CD8-positive, alpha-beta memory T cell (primary cell): ENCODE data around the gene GNB1L. TPM values are rescaled to one million over a fixed set of nuclear protein-coding genes. Genes with fewer than 3 reads are reported as not detected.

ENCODE experiments used
- CTCF ChIA-PET: fragments of 350-600 bp; sonication (Branson Sonifier 250); formaldehyde crosslinking; loops from one replicate; lab custom pipeline; 2021; ENCODE audit warnings: antibody characterized with exemption; lab: Charles Lee
- POLR2A ChIA-PET: fragments of 350-600 bp; sonication (Branson Sonifier 250); formaldehyde crosslinking; loops from one replicate; lab custom pipeline; 2021; ENCODE audit warnings: antibody characterized with exemption; lab: Charles Lee
- DNase-seq, 5 donors: peaks; one replicate each; pipeline versions ENCODE4 v3.0.0 to v3.0.0-alpha.2; 2020 to 2022; ENCODE audit warnings: mixed read lengths in 1 of 5
- H3K27ac ChIP-seq: one replicate; pipeline ENCODE4 v1.7.0; 2013; ENCODE audit warnings: low read depth, mild to moderate bottlenecking, low read length, moderate library complexity
- H3K27me3 ChIP-seq: 2 replicates; pipeline ENCODE4 v1.7.0; 2013; ENCODE audit warnings: low read length, mild to moderate bottlenecking; ENCODE audit not compliant: insufficient read depth, poor library complexity, severe bottlenecking
- H3K36me3 ChIP-seq: 2 replicates; pipeline ENCODE4 v1.7.0; 2013; ENCODE audit warnings: mild to moderate bottlenecking, low read length, moderate library complexity; ENCODE audit not compliant: insufficient read depth
- H3K4me1 ChIP-seq: 2 replicates; pipeline ENCODE4 v1.7.0; 2013; ENCODE audit warnings: mild to moderate bottlenecking, low read length, moderate library complexity; ENCODE audit not compliant: insufficient read depth
- H3K4me3 ChIP-seq: 2 replicates; pipeline ENCODE4 v1.7.0; 2013; ENCODE audit warnings: mild to moderate bottlenecking, low read length
- H3K9me3 ChIP-seq: 2 replicates; pipeline ENCODE4 v1.7.0; 2013; ENCODE audit warnings: mild to moderate bottlenecking, low read length
- H3K27ac Mint-ChIP-seq, 8 donors: one replicate each; pipeline ENCODE4 v1.8.0; 2020 to 2021; ENCODE audit warnings: mixed read lengths in 8 of 8, mild to moderate bottlenecking in 6 of 8, inconsistent platforms in 3 of 8, moderate library complexity in 3 of 8
- H3K27me3 Mint-ChIP-seq, 2 donors: one replicate each; pipeline ENCODE4 v1.8.0; 2020 to 2021; ENCODE audit warnings: mixed read lengths in 2 of 2, mild to moderate bottlenecking in 1 of 2, moderate library complexity in 1 of 2
- H3K36me3 Mint-ChIP-seq, 3 donors: one replicate each; pipeline ENCODE4 v1.8.0; 2020 to 2021; ENCODE audit warnings: mixed read lengths in 3 of 3, inconsistent platforms in 1 of 3, mild to moderate bottlenecking in 1 of 3
- H3K4me1 Mint-ChIP-seq, 3 donors: one replicate each; pipeline ENCODE4 v1.8.0; 2020 to 2021; ENCODE audit warnings: mixed read lengths in 3 of 3, inconsistent platforms in 1 of 3, mild to moderate bottlenecking in 1 of 3
- H3K4me3 Mint-ChIP-seq, 7 donors: one replicate each; pipeline ENCODE4 v1.8.0; 2020 to 2021; ENCODE audit warnings: mixed read lengths in 7 of 7, mild to moderate bottlenecking in 6 of 7, moderate library complexity in 4 of 7, inconsistent platforms in 2 of 7
- H3K9me3 Mint-ChIP-seq, 5 donors: one replicate each; pipeline ENCODE4 v1.8.0; 2020 to 2022; ENCODE audit warnings: mixed read lengths in 5 of 5, mild to moderate bottlenecking in 3 of 5, moderate library complexity in 2 of 5, inconsistent platforms in 1 of 5
- polyA plus RNA-seq: library from polyadenylated mRNA; unstranded; fragments of 300-500 nt; fragmentation: Illumina TruSeq; gene quantifications from one replicate; pipeline ENCODE4 v1.2.3, GENCODE V29; 2021
- total RNA-seq, 2 experiments: library from RNA; stranded (reverse); gene quantifications; one replicate each; pipeline ENCODE4 v1.2.3, GENCODE V29; 2021

Gene GNB1L
- total and polyA plus RNA-seq, 3 experiments from 2014 or later: 14.2 to 17.9 (median 16.6) TPM

DNA sequence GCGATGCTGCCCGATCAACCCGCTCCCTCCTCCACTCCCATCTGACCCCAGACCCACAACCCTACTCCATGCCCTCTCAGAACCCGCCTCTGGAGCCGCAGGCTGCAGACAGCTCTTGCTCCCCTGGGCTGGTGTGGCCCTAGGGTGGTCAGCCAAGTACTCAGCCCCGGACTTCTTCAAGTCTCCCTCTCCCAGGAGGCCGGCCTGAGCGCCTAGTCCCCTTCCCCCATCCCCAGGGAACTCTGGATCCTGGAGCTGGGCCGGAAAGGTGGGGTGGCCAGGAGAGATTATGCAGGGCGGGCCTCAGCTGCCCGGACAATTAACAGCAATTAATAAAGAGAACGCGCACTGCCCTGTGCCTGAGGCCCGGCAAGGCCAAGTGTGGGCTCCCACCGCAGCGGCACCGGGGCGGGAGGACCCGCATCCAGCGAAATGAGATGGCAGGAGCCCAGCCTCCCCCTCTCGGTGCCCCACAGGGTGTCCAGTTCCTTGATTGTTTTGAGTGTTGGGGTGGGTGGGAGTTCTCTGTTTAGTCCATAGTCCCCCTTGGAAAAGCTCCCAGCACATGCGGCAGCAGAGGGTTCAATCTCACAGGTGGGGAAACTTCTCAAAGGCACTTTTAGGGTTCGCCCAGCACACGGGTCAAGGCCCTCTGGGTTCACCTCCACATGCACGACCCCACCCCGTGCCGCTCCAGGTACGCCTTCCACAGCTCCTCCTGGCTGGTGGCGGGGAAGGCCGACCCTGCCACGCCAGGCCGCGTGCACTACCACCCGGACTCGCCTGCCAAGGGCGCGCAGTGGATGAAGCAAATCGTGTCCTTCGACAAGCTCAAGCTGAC lies 91.0 kb downstream of the GNB1L start:
- H3K36me3 Mint-ChIP-seq: peaks cover 0 to 4% (median 0%) of the 10 kb centered on the region in 3 donors
- H3K9me3 Mint-ChIP-seq: peaks cover 0 to 3% (median 0%) of the 10 kb centered on the region in 5 donors
- H3K27ac Mint-ChIP-seq: no peak overlapping the region
- no peak for DNase-seq
- H3K27me3 Mint-ChIP-seq: peaks cover 52 to 65% of the 10 kb centered on the region in 2 donors
- POLR2A ChIA-PET: no interaction called here
- H3K4me3 Mint-ChIP-seq: no peak overlapping the region
- CTCF ChIA-PET: interaction anchor here (1.0 kb wide), 1 partner anchor 33 kb away, joined by 3 read pairs; no protein-coding TSS in a partner anchor
- H3K4me1 Mint-ChIP-seq: peaks cover 18 to 40% (median 25%) of the 10 kb centered on the region in 3 donors
- H3K27me3 ChIP-seq: peaks cover 49% of the 10 kb centered on the region
- H3K4me3 ChIP-seq: no peak overlapping the region
- no peaks in the 10 kb centered on the region for H3K36me3 ChIP-seq
- no peak overlapping the region for H3K27ac ChIP-seq
- H3K9me3 ChIP-seq: no peaks in the 10 kb centered on the region
- peaks cover 22% of the 10 kb centered on the region for H3K4me1 ChIP-seq

DNA sequence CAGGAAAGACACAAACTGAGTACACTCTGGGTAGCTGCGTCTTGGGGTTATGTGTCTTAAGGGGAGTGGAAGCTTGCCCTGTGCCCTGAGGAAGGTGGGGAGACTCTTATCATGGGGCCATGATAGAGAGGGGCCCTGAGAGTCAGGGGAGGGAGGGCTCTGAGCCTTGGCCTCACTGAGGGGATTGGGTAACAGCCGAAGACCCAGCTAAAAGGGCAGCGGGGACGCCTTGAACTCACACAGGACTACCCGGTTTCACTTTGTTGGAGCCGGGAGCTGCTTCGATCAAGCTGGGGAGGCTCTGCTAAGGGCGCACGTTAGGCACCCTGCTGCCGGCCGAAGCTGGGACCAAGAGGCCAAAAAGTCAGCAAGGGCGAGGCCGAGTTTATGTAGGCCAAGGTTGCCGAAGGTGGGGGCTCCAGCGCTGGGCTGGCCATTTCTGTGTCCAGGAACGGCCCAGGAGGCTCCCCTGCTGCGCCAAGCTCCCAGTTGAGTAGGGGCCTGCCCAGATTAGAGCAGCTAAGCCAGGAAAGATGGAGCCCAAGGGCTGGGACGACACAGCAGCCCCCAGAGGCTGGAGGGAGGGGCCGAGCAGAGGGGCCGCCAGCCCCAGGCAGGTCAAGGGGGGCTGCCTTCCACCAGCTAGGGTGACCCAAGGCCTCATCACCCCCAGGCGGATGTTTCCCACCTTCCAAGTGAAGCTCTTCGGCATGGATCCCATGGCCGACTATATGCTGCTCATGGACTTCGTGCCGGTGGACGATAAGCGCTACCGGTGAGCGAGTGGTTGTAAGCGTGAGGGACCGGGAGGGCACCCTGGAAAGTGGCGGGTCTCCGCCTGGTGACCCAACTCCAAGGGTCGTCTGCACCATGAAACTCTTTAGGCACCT lies 91.9 kb downstream of the GNB1L start:
- peaks cover 46% of the 10 kb centered on the region for H3K27me3 ChIP-seq
- no peak overlapping the region for H3K4me3 ChIP-seq
- peak overlapping the region in 1 of 7 donors; percentile 1 for H3K4me3 Mint-ChIP-seq

DNA sequence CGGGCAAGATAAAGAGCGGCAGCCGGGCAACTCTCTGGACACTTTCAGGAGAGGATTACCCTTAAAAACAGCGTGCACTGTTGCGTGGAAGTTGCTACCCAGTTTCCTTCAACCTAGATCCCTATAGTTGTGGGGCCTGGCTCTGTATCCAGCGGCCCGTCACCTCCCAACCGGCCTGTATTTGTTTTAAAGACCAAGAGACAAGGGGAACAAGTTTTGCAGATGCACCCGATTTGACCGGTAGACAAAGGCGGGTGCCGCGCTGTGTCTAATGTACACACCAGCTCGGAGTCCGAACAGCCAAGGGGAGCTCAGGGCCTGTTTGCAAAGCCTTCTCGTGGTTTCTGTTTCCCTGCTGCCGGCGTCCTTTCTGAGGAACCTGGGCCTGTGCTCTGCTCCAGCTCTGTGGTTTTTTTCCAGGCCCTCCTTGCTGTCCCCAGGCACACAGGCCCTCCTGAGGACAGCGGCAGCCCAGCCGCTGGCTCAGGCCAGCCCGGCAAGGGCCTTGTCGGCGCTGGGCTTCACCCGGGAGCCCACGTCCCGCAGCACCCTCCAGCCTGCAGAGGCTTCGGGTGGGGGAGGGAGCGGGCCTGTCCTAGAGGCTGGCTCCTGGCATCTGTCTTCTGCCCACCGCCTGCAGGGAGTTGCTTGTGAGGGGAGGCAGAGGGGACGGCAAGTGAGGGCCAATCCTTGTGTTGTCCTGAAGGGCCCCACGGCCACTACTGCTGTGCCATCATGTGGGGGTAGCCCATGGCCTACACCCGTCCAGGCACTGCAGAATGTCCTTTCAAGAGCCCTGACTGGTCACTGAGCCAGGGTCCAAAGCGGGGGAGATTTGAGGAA lies 92.7 kb downstream of the GNB1L start:
- ChIA-PET POLR2A (no interaction called here), CTCF (no interaction called here)
- H3K36me3 ChIP-seq: no peaks in the 10 kb centered on the region
- DNase-seq: no peak
- H3K4me1 ChIP-seq: peaks cover 20% of the 10 kb centered on the region
- H3K4me3 Mint-ChIP-seq: peak overlapping the region; percentile 16 to 76 (median 70)
- peaks cover 25 to 39% (median 27%) of the 10 kb centered on the region in 3 donors for H3K4me1 Mint-ChIP-seq
- H3K36me3 Mint-ChIP-seq: peaks cover 0 to 4% (median 0%) of the 10 kb centered on the region in 3 donors
- H3K4me3 ChIP-seq: no peak overlapping the region
- H3K27ac ChIP-seq: peak overlapping the region; percentile 72
- H3K27ac Mint-ChIP-seq: peak overlapping the region in 1 of 8 donors; percentile 49
- no peaks in the 10 kb centered on the region for H3K9me3 ChIP-seq
- peaks cover 0 to 4% (median 0%) of the 10 kb centered on the region in 5 donors for H3K9me3 Mint-ChIP-seq
- peaks cover 44 to 58% of the 10 kb centered on the region in 2 donors for H3K27me3 Mint-ChIP-seq
- H3K27me3 ChIP-seq: peaks cover 40% of the 10 kb centered on the region

More for the DNA sequence above, 91.9 kb downstream of the GNB1L start:
- ChIA-PET POLR2A (no interaction called here), CTCF (interaction anchor here (1.0 kb wide), 1 partner anchor 32 kb away, joined by 3 read pairs; no protein-coding TSS in a partner anchor)
- peaks cover 0 to 4% (median 0%) of the 10 kb centered on the region in 3 donors for H3K36me3 Mint-ChIP-seq
- DNase-seq: no peak
- peak overlapping the region in 1 of 8 donors; percentile 47 for H3K27ac Mint-ChIP-seq
- H3K9me3 Mint-ChIP-seq: peaks cover 0 to 3% (median 0%) of the 10 kb centered on the region in 5 donors
- peak overlapping the region; percentile 72 for H3K27ac ChIP-seq
- H3K9me3 ChIP-seq: no peaks in the 10 kb centered on the region
- peaks cover 46 to 60% of the 10 kb centered on the region in 2 donors for H3K27me3 Mint-ChIP-seq
- no peaks in the 10 kb centered on the region for H3K36me3 ChIP-seq
- peaks cover 18 to 40% (median 25%) of the 10 kb centered on the region in 3 donors for H3K4me1 Mint-ChIP-seq
- peaks cover 21% of the 10 kb centered on the region for H3K4me1 ChIP-seq

DNA sequence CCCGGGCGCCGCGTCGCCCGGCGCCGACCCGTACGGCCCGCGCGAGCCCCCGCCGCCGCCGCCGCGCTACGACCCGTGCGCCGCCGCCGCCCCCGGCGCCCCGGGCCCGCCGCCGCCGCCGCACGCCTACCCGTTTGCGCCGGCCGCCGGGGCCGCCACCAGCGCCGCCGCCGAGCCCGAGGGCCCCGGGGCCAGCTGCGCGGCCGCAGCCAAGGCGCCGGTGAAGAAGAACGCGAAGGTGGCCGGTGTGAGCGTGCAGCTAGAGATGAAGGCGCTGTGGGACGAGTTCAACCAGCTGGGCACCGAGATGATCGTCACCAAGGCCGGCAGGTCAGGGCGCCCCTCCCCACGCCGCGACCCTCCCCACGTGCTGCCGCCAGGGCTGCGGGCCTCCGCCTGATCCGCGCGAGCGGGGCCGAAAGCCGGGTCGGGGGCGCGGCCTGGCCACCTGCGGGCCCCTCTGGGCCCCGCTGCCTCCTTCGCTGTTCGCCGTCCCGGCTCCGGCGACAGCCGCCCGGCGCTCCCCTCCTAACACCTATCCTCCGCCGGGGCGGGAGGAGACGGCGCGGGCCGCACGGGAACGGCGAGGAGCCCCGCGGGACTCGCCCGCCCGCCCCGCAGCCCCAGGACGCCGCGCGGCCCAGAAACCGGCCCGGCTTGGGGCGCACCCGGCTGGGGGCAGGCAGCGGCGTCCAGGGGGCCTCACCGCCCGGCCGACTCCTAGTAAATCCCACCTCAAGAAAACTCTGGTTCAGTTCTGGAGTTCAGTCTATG lies 93.5 kb downstream of the GNB1L start:
- no peaks in the 10 kb centered on the region for H3K9me3 ChIP-seq
- H3K4me1 ChIP-seq: peaks cover 24% of the 10 kb centered on the region
- peak overlapping the region; percentile 72 for H3K27ac ChIP-seq
- H3K36me3 Mint-ChIP-seq: peaks cover 0 to 4% (median 0%) of the 10 kb centered on the region in 3 donors
- H3K36me3 ChIP-seq: no peaks in the 10 kb centered on the region
- H3K27ac Mint-ChIP-seq: peak overlapping the region in 1 of 8 donors; percentile 49
- POLR2A ChIA-PET: no interaction called here
- peaks cover 0 to 4% (median 0%) of the 10 kb centered on the region in 5 donors for H3K9me3 Mint-ChIP-seq
- H3K4me3 Mint-ChIP-seq: peak overlapping the region; percentile 16 to 76 (median 70)
- peaks cover 29 to 42% (median 30%) of the 10 kb centered on the region in 3 donors for H3K4me1 Mint-ChIP-seq
- peaks cover 49 to 62% of the 10 kb centered on the region in 2 donors for H3K27me3 Mint-ChIP-seq
- DNase-seq: no peak
- CTCF ChIA-PET: no interaction called here
- peaks cover 41% of the 10 kb centered on the region for H3K27me3 ChIP-seq
- no peak overlapping the region for H3K4me3 ChIP-seq

DNA sequence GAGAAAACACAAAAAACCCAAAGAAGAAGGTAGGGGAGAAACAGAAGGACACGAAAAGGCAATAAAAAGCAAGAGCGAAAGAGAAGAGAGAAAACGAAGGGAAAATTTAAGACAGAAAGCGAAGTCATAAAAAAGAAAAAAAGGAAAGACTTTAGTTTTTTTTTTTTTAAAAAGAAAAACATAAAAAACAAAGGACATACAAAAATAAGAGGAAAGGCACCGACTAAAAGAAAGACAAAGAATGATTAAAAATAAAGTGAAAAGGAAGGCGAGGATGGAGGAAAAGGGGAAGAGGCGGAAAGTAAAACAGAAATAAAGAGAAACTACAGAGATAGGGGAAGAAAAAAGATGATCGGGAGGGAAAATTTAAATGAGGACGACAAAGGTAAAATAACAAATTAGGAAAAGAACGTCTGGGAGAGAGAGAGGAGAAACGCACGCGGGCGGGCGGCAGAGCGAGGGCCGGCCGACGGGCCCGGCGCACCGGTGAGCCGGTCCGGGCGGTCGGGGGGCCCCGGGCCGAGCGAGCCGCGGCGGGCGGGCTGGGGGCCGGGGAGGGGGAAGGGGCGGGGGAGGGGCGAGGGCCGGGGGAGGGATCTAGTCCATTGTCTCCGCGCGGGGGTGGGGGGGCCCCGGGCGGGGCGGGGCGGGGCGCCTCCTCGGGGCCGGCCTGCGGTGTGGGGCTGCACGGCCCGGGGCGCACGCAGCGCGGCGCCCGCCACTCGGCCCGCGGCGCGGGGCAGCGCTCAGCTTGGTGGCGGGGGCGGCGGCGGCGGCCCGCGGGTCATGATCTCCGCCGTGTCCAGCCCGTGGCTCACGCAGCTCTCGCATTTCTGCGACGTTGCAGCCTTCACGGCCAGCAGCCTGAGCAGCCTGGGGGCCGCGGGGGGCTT lies 94.4 kb downstream of the GNB1L start, which contains the start of gene TBX1:
Gene TBX1 (plus strand): TSS at position 721 of the 893 bp plus-strand sequence. CDS start 66 bp downstream, at position 787.
- peaks cover 46% of the 10 kb centered on the region for H3K27me3 ChIP-seq
- no peak for DNase-seq
- H3K9me3 Mint-ChIP-seq: peaks cover 0 to 4% (median 0%) of the 10 kb centered on the region in 5 donors
- H3K4me1 Mint-ChIP-seq: peaks cover 31 to 44% (median 34%) of the 10 kb centered on the region in 3 donors
- ChIA-PET CTCF (no interaction called here), POLR2A (no interaction called here)
- peaks cover 30% of the 10 kb centered on the region for H3K4me1 ChIP-seq
- peak within 1 kb of the TSS in 3 of 8 donors; percentile 52 to 90 (median 64) for H3K27ac Mint-ChIP-seq
- no peak within 1 kb of the TSS for H3K4me3 ChIP-seq
- no peaks in the 10 kb centered on the region for H3K36me3 ChIP-seq
- H3K27me3 Mint-ChIP-seq: peaks cover 52 to 64% of the 10 kb centered on the region in 2 donors
- H3K4me3 Mint-ChIP-seq: peak within 1 kb of the TSS; percentile 77 to 89 (median 85)
- H3K36me3 Mint-ChIP-seq: peaks cover 0 to 4% (median 0%) of the 10 kb centered on the region in 3 donors
- peak within 1 kb of the TSS; percentile 72 for H3K27ac ChIP-seq
- H3K9me3 ChIP-seq: no peaks in the 10 kb centered on the region

DNA sequence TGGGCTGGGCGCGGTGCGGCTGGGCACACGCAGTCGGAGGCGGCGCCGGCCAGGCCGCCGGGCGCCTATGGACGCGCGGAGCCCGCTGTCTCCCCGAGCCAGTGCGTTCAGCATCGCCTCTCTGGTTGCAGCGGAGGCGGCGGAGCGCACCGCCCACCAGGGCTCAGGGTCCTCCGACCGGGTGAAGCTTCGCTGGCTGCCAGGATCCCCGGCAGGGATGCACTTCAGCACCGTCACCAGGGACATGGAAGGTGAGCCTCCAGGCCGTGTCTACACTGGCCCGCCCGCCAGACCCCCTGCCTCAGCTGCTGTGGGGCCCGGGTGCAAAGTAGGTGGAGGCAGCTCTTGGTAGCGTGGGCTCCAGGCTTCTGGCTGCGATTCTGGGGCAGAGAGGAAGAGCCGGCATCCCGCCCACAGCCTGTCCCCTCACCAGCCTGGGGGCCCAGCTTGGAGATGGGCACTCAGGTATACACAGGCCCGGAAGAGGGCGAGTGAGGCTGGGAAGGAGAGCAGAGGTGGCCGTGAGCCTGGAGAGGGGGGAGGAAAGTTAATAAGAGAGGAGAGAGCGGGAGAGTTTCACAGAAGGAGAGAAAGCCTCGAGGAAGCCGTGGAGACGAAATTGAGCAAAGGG lies 95.1 kb downstream of the GNB1L start:
- H3K36me3 ChIP-seq: no peaks in the 10 kb centered on the region
- CTCF ChIA-PET: no interaction called here
- Mint-ChIP-seq H3K4me1 (peaks cover 28 to 40% (median 30%) of the 10 kb centered on the region in 3 donors), H3K27ac (peak overlapping the region in 2 of 8 donors; percentile 52 to 90), H3K9me3 (peaks cover 0 to 4% (median 0%) of the 10 kb centered on the region in 5 donors), H3K4me3 (peak overlapping the region; percentile 77 to 89 (median 85)), H3K27me3 (peaks cover 47 to 59% of the 10 kb centered on the region in 2 donors), H3K36me3 (peaks cover 0 to 4% (median 0%) of the 10 kb centered on the region in 3 donors)
- H3K4me3 ChIP-seq: no peak overlapping the region
- peaks cover 30% of the 10 kb centered on the region for H3K4me1 ChIP-seq
- H3K27me3 ChIP-seq: peaks cover 49% of the 10 kb centered on the region
- H3K9me3 ChIP-seq: no peaks in the 10 kb centered on the region
- H3K27ac ChIP-seq: peak overlapping the region; percentile 18
- POLR2A ChIA-PET: no interaction called here
- no peak for DNase-seq
